GM21528 (cell line): Measurements from ENCODE around the gene SMAD5.

Experiments used
- ATAC-seq: cut with Tn5 transposase; IDR thresholded peaks from one replicate; pipeline ENCODE4 v1.9.1; 2021; ENCODE audit warnings: mild to moderate bottlenecking, moderate library complexity; ENCODE audit not compliant: unreplicated experiment, low FRiP score

Gene SMAD5

DNA sequence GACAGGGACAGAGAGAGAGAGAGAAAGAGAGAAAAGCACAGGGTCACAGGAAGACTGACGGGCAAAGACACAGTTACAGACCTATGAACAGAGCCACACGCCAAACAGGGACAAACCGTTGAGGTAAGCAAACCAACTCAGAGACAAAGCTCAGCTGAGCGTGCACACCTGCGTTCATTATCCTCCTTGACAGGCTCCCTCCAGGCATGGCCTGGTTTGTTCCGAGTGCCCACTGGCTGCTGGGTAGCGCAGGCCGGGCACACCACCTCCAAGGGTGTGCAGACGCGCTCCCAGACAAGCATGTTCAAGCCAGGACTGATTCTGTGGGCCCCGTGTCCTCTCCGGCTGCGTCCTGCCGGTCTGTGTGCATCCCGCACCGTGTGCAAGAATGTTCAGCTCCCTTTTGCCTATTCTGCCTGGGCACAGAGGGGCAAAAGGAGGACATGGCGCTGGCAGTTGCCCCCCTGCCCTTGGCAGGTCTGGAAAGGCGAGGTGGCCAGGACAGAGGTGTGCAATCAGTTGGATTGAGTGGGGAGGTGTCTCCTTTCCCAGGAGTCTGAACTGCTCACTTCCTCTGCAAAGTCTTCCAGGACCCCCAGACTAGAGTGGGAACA lies 60.8 kb downstream of the SMAD5 start:
- no peak for ATAC-seq

DNA sequence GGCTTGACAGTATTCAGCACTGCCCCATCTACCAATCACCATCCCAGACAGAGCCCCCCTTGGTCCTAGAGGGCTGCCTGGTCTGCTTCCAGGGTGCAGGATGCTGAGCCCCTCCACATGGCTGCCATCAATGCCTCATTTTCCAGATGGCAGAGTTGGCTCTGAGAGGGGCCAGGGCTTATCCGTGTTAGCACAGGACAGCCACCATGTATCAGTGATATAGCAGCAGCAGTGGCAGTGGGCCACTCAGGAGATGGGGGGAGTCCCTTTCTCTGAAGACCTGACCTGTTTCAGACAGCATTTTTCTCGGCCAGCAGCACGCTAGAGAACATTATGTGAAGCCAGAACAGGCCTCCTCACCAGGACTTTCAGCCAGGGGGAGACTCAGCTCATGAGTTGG lies 61.9 kb downstream of the SMAD5 start:
- no peak for ATAC-seq

DNA sequence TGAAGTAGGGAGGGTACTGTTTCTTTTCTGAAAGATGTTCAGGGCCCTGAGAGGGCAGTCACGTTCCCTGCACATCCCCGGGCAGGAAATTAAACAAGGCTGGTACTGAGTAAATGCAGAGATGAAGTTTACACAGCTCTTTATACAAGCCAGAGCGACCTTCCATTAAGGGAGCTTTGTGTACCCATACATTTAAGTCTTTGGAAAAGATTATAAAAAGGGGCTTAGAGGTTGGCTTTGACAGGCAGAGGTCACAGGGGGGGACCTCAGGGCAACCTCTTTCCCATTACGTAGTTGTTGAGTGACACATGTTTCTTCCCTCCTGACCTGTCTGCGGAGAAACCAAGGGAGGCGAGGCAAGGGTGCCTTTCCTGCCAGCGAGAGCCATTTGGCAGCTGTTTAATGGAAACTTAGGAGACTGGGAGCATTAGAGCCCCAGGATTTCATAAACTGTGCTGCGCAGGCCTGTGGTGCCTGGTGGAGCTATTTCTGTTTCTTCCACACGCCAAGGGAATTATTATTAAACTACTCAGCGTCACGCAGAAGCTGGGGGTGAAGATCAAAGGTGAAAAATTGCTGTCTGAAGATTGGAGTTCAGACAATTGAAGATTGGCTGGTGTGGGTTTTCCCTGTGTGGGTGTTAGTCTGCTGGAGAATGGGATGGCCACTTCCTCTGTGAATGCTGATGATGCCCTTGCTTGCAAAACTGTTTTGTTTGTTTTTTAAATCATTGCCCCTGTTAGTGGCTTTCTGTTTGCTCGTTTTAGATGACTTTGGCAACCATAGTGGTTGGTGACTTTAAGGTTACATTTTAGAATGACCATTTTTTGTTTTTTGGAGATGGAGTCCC lies 63.6 kb downstream of the SMAD5 start:
- no peak for ATAC-seq

DNA sequence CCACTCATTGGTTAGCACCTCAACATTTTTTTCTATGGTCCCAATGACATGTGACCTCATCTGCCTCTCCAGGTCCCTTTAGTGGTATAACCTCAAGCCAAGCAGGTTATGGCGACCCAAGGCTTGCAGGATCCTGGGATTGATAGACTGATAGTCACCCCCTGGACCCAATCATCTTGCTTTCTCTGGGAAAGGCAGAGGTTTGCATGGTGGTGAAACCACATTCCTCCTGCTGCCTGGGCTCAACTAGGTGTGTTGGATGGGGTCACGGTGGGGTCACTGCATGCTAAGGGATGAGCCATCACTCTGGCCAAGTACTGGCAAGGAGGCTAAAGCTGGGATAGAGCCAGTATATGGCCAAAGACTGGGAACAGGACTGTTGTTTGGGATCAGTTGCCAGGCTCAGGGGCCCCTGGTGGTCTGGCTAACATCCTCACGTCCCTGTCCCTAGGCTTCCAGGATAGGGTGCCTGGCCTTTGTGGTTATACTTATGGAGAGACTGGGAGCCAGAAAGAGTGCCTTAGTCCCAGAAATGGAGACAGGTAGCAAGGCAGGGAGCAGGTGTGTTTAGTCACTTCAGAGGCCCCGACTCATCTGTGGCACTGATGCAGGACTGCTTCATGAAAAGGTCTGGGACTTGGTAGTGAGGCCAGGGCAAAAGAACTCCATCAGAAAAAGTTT lies 65.0 kb downstream of the SMAD5 start:
- ATAC-seq: no peak

DNA sequence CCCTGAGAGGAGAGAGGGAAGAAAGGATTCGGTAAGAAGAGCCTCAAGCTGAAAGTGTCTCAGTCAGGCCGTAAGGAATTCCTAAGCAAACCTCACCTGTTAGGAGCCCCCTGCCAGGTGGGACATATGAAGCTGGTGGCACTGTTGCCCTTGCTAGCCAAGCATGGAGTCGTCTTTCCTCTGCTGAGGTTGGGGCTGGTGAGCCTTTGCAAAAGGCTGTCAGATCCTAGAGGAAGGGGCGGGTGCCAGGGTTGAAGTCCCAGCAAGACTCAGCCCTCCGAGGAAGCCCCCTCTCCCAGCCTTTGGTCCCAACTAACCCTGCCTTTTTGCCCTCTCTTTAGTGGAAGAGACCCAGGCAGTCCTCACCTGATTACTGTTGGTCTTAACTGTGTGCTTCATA lies 65.8 kb downstream of the SMAD5 start:
- no peak for ATAC-seq

DNA sequence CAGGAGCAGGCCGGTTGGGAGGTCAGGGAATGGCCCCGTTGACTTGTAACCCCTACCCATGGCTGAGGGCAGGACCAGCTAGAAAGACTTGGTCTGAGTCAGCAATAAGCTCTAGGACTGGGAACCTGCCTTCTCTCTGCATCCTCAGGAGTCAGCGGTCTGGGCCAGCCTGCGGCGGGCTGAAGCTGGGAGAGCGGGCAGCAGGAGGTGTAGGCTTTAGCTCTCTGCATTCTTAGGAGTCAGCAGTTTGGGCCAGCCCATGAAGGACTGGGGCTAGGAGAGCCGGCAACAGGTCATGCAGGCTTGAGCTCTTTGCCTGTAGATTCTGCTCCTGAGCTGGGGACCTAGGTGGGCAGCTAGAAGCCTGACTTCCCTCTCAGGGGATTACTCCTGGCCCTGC lies 66.8 kb downstream of the SMAD5 start:
- no peak for ATAC-seq

DNA sequence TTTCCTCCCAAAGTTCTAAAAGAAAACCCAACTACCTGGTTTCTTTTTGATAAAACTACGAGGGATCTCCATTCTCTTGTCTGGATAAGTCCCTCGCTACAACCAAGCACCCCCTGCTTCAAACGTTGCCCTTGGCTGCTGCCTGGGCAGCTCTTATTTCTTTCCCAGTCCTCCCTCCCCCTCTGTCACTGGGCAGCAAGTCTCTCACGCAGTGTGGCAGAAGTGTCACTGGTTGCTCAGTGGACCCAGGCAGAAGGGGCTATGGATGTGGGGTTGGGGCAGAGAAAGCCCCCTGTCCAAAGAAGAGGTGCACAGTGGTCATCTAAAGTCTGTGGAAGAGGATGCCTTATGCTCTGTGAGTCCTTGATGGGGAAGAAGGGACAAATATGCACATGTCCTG lies 67.5 kb downstream of the SMAD5 start:
- no peak for ATAC-seq

DNA sequence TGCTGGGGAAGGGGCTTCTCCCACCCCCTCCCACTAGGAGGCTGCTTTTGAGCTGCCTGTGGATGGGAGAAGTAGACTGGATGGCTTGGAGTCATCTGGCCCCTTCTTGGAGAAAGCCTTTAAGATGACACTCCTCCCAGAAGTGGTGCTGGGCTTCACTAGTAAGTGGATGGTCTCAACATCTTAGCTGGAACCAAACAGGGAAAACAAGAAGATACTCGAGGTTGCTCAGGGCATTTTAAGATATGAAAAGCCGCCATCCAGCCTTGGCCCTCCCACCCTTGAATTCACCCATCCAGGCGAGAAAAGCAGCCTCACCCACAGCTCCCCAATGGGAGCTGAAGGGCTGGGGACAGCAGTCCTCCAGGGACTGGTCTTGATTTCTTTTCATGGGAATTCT lies 68.1 kb downstream of the SMAD5 start:
- ATAC-seq: no peak

DNA sequence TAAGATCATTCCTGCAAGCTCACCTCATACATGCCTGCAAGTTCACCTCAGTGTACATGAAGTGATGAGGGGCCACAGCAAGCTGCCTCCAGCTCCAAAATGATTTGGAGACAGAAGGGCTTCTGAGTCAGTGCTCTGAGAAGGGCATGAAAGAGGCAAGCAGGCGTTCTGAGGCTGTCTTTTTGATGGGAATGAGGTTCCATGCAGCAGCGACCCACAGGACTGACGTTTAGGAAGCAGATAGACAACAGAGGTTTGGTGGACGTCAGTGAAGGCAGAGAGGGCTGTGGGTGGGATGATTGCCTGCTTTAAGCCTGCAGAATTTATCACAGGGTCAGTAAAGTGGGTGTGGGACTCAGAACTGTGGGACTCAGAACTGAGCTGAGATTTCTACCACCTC lies 69.2 kb downstream of the SMAD5 start:
- no peak for ATAC-seq

DNA sequence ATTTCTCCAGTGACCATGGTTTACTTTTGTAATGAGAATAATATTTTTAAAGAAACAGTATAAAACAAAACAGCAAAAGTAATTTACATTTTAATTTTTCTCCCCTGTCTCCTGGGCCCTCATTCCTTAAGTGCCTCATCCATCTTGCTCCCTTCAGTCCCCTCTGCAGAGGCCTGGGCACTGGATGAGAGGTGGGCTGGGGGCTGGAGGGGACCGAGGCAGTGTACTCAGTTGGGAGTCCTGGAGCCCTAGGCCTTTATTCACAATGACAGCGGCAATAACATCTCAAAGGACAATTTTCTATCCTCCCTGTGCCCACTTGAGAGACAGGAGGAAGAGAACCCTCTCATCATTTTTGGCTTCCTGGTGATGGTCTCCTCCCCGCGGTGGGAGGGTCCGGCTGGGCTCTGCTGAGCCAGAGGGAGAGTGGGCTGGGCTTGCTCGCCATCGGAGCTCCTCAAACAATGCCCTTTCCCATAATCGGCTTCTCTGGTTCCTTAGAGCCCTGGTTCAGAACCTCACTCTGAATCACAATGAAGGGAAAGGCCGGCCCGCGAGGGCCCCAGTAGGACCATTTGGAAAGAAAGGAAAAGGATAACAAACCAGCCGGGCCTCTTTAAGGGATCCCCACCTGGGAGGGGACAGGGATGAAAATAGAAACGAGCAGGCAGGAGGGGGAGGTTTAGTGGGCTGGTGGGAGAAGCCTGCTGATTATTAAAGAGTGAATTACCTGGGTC lies 70.0 kb downstream of the SMAD5 start:
- ATAC-seq: no peak

DNA sequence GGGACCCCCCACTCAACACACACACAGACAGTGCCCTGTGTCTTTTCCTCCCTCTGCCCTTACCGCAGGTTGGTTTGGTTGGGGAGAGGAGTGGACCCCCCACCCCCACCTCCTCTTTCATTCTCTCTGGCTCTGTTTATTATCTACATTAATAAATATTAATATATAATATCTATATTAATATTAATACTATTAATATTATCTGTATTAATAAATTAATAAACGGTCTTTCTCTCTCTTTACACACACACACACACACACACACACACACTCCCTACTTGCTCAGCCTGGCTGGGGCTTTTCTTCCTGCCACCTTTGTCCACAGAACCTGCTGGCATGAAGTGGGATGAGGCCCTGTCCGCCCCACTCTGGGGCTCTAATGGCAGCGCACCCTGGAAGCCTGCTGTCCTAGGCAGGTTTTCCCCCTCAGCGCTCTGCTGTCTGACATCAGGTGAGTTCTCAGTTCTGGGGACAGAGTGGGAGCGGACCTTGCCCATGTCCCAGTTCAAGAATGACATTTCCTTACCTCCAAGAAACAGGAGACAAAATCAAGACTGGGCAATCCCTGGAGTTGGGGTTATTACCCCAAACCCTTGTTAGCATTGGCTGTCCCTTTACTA lies 70.8 kb downstream of the SMAD5 start:
- ATAC-seq: no peak

DNA sequence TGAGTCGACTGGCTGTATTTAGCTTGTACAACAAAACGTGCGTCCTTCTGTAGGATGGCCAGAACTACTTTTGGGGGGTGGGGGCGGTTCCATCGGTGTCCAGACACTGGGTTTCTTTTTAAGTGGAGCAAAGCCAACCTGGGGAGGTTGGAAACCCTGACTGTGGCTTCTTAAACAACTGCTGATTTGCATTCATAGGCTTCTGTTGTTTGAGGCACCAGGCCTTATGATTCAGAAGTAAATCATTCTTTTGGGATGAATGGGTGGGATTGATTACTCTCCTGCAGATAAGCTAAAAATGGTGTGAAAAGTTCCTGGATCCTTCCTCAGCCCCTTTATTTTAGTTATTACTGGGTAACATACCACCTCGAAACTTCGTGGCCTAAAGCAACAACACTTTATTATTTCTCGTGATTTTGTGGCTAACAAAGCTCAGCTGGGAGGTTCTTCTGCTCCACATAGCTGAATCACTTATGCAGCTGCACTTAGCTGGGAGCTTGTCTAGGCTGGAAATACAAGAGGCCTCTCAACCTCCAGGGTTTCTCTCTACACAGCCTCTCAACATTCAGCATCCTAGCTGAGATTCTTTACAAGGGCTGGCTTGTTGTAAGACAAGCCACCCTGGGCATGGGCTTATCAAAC lies 72.5 kb downstream of the SMAD5 start:
- ATAC-seq: no peak

DNA sequence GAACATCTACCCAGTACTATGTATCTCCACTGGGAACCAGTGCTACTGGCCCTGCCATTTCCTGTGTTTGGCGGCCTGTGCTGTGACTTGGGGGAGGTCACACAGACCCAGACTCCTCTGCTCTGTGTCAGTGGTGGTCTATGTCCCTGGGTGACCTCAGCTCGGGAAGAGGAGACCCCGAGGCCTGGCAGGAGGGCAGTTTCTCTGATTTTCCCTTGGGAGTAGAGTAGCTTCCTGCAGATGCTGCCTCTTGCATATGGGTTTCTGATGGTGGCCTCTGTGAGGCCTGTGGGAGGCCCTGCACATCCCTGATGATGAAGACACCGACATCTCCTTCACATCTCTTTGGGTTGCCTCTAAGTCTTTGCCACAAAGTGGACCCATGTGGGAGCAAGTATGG lies 73.3 kb downstream of the SMAD5 start:
- no peak for ATAC-seq

DNA sequence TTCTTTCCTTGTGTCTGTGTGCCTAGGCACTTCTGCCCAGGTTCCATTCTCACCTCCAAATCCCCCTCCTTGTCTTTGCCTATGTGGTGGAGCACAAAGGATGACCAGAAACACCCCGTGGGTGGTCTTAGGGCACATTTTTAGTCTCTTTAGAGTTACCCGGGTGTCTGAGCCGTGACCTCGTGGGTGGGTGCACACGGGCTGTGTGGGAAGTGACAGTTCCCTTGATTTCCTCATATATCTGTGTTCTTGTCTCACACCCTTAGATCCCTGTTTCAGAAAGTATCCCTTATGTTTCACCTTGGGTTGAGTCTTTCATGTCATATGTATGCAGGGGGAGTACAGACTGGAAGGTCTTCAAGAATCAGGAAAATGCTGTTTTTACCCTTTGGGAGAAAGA lies 73.7 kb downstream of the SMAD5 start:
- no peak for ATAC-seq

DNA sequence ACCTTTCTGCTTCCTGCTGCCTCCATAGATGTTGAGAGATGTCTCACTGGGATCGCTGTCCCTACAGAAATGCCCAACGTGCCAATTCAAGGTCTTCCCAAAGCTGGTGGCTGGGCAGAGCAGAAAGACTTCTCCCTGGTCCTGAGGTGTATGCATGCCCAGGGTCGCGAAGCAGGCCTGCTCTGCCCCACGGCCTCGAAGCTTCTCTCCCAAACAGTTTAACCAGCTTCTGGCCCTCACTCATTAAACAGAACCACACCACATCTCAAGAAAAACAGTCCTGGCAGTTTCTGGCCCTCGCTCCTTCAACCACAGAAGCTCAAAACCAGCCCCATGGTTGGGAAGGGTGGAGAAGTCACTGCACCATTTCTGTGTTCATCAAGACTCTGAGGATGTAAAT lies 75.0 kb downstream of the SMAD5 start:
- ATAC-seq: no peak

DNA sequence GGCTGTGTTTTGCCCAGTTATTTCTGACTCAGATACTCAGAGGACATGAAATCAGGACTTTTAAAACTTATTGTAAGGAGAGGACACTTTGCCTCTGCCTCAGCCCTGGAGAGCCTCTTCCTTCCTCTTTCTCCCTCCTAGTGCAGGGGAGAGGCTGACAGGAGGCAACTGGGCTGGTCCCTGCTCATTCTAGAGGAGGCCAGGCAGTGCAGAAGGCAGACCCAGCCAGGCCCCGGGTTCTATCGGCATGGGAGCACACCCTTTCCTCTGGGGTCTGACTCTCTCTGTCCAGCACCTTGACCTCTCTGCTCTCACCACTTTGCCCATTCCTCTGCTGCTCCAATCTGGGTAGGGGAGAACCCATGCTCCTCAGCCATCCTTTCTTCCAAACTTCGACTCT lies 76.3 kb downstream of the SMAD5 start:
- ATAC-seq: no peak

DNA sequence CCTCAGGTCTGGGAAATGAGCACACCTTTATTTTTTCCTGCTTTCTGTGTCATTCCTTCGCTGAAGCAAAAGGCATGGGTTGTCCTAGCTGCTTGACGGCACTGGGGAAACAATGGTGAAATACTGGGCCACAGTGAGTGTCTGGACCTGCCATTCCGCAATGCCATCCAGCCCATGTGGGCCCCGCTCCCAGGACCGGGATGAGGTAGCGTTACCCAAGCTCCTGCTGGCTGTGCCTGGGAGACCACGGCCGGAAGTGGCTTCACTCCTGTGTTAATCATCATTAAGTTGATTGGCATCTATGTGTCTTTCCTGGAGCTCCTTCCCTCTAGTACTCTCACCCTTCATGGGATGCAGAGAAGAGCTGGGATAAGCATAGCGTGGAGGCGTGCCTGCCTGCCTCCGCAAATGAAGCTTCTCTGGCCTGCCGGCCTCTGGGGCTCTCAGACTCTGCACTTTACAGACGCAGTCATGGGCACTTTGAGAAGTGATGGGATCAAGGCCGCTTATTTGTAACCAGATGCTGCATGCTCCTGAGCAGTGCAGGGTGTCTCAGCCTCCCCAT lies 76.8 kb downstream of the SMAD5 start:
- no peak for ATAC-seq

DNA sequence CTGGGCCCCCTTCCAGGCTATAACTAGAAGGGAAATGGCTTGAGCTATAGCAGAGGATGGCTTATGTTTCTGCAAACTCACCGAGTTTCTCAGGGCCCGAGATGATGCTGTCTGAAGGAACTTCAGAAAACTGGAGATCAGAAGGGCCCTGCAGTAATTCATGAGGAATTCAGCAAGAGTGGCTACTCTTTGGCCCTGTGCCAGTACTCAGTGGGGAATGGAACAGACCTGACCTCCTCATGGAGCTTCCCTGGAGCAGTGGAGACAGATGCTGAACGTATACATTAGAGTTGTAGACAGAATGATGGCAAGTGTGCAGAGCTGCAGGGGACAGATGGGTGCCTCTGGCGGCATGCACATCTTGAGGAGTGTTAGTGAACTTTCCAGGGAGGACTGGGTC lies 77.6 kb downstream of the SMAD5 start:
- no peak for ATAC-seq

DNA sequence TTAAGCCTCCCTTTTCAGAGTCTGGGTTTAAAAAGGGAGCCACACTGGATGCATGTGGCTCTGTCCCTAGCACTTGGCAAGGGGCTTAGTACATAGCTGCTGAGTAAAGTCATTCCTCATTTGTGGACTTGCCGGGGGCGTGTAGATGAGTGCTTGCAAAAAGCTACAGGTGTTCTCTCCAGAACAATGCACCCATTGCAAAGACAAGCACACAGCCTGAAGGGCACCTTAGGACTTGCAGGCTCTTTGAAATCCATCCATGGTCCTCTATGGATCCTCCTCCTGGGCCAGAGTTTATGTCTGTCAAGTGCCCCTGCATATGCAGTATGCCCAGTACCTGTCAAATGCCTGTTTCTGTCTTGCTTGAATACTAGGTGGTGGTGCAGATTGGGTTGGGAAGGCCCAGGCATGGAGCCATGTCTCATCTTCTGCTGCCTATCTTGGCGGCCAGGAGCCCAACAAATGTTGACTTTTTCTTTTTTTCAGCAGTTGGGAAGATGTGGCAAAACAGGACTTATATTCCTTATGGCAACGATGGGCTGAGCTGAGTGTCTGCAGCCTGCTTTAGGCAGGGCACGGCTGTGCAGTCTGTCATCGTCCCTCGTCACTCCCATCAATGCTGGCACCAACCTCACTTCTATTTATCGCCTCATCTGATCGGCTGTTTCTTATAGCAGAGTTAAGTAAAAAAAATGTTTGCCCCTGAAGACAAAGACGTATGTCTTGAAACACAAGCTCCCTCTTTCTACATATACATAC lies 78.8 kb downstream of the SMAD5 start:
- no peak for ATAC-seq
